Amniotic stem cell (primary cell): ENCODE data around the gene KRTAP16-1.

Source experiments
- DNase-seq: peaks from one replicate; lab custom pipeline; 2025; lab: John Stamatoyannopoulos, UW

Gene KRTAP16-1

DNA sequence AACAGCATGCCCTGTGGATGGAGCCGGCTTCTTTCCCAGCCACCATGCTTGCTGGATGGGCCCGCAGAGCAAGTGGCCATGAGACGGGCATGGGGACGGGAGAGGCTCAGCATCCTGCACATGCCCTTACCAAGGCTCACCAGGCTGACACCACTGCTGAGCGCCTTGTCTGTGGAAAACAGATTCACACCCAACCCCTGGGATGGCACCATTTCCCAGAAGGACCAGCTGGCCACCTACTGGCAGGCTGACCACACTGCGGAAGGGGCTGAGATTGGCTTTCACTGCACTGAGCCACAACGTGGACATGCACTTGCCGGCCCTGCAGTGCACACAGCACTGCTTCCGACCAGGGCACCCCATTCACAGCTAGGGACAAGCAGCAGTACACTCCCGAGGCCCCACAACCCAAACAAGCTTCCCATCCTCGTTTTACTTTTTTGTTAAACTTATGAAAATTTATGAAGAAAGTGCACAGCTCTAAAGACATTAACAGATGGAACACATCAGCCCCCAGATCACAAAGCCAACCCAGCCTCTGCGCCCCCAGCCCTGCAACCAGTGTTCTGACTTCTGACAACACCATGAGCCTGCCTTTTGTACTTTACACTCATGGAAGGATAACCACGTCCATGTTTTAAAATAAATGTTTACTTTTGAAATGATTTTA is 20.3 kb upstream of the KRTAP16-1 start:
- peak; percentile 52 for DNase-seq

- no peak for DNase-seq
These were observed 19.1 kb upstream of the KRTAP16-1 start for GRCh38 chr17:41328207-41328606.

DNA sequence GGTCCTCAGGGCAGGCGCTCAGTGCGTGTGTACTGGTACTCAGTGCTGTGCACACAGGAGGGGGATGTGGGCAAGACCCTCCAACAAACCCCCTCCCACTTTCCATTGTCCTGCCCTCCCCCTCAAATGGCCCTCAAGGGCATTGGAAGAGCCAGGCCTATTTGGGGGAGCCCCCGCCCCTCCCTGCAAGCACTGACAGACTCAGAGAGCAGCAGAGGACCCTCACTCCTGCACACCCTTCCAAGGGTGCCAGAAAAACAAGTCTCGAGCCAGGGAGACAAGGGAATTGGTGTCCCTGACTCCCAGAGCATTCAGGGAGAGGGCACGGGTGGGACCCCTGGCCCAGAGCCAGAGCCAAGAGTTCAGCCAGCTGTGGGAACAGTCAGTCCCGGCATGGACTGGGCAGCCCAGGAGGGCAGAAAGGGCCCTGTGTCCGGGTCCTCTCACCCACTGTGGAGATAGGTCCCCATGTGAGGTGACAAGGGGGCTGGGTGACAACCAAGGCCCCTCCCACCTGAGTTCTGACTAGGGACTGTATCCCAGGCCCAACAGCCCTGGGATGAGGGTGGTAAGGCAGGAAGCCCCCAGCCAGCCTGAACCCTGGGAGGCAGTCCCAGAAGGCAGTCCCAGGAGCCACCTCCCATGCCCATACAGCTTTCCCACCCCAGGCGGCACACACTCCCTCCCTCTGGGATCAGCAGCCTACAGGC is 18.5 kb upstream of the KRTAP16-1 start:
- no peak for DNase-seq

GRCh38 chr17:41326173-41327145 is 17.4 kb upstream of the KRTAP16-1 start:
- no peak for DNase-seq

DNA sequence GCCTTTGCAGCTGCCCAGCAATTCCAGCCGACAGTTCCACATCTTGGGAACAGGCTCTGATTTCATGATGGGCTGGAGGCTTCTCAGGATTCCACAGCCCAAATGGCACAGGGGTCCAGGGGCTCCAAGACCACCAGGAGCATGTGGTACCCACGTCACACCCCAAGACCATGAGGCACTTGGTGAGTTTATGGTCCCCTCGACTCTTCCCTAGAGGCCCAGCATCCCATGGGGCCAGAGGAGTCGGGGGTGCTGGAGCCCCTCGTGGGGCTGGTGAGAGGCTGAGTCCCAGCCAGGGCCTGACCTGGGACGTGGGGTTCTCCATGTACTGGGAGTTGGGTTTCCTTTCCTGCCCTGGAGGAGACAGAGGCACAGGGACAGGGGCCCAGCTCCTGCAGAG is 16.5 kb upstream of the KRTAP16-1 start:
- DNase-seq = no peak

GRCh38 chr17:41325126-41325525 is 16.0 kb upstream of the KRTAP16-1 start:
- DNase-seq = no peak

DNA sequence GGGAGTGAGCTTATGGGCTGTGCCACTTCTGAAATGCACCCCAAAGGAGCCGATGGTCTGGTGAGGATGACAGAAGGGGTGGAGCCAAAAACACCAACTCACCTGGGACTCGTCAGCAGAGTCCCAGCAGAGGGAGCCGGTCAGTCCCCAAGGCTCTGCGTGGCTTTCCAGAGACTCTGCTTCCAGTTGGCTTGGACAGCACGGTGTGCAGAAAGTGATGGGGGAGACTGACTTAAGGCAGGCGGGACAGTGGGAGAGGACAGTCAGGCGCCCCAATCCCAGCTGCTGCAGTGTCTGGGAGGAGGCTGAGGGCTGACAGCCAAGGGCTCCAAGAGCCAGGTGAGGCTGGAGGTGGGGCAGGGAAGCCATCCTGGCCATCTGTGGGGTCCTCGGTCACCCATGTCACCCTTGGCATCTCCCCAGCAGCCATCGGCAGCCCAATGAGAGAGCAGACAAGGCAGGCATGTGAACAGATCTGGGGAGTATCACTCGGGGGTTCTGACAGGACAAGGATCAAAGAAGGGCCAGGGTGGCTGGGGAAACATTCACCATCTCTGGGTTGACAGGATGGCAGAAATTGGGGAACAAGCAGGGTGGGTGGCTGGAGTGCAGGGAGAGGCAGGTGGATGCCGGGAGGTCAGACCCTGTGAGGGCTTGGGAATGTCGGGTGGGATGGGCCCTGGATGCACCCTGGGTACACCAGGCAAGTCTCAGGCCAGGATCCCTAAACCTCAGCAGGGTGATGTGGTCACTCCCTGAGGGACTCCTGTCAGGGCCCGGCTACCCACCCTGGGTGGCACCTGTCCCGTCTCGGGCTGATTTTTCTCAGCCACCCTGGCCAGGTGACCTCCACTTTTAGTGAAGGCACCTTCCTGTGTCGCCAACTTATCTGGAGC is 15.3 kb upstream of the KRTAP16-1 start:
- no peak for DNase-seq

DNA sequence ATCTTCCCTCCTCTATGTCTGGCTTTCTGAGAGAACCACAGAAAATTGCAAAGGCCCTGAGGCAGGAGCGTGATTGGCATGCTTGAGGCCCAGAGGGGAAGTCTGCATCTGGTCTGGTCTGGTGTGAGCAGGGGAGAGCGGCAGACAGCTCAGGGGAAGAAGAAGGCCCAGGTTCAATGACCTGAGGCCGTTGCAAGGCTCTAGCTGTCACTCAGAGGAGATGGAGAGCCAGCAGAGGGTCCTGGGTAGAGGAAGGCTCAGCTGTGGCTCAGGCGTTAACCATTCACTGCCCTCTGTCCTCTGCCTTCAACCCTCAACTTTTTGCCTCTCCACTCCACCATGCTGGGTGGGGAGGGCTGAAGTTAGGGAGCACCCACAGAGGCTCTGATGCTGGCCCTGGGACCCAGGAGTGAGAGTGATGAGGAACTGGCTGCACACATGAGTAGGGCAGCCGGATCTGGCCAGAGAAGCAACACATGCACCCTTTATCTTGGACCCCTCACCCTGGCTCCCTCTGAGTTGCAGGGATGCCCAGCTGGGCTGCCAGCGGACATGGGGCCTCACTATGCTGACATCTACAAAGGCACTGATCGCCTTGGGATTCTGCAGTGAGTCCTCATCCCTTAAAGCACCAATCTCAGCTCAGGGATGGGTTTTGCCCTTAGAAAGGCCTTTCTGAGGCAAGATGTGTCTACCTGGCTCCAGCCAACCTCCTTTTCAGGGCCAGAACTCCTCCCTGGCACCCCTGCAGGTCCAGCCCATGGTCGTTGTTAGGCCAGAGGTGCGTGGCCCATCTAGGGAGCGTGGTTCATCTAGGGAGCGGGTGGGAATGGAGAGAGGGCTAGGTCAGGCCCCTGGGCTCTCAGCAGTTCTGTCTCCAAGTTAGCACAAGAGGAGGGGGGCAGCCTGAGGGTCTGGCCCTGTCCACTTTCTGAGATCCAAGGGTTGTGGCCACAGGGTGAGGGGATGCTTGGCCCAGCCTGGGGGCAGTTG is 14.1 kb upstream of the KRTAP16-1 start:
- no peak for DNase-seq

GRCh38 chr17:41322094-41322902 is 13.2 kb upstream of the KRTAP16-1 start:
- peak; percentile 11 for DNase-seq

- DNase-seq = no peak
These were observed 9.1 kb upstream of the KRTAP16-1 start for GRCh38 chr17:41318231-41318630.

DNA sequence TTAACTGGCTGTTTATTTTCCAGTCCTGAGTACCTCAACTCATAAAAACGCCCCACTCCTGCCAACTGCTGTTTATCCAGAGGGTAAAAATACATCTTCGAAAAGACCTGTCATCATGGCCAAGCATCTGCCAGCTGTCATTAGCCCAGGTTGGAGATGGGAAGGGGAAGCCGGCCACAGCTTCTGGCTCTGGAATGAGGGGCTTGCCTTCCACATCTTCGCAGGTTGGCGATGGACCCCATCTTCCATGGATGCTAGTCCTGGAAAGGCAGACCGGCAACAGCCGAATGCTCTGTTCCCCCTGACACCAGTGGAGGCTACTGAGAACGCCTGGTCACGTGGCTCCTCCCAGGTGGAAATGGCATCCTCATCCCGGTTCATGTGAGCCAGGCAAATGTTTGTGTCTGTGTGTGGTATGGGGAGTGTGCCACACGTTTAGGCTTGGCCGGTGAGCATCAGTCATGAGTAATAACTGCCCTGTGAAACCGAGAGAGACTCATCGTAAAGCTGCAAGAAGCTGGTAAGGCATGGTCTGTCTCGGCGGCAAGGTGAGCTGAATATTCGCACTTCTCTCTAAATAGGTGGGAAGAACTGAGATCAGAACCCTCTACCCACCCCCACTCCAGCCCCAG is 6.8 kb upstream of the KRTAP16-1 start:
- no peak for DNase-seq

DNA sequence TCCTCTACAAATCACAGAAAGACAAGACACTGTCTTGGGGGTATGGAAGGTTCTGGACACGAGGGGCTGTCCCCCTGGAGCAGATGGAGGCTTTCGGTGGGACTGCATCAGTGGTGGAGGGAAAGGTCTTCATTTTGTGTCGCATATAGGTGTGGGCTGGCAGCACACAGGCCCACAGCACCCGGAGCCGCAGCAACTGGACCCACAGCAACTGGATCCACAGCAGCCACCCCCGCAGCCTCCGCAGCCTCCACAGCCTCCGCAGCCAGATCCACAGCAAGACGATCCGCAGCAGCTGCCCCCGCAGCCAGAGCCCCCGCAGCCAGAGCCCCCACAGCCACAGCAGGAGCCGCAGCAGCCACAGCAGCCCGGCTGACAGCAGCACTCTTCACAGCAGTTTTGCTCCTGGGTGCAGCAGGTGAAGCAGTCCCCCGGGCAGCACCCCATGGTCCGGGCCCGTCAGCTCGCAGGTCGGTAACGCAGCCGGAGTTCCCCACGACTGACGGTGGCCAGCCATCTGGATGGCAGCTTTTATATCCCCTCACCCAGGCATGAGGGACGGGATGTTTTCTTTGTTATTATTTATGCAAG is 6.2 kb upstream of the KRTAP16-1 start, which contains the start of gene KRTAP17-1:
KRTAP17-1 (minus strand) TSS at position 507 of the 591 bp plus-strand sequence; CDS start at position 447, 60 bp downstream.
- DNase-seq = no peak

GRCh38 chr17:41311111-41311510 is 2.0 kb upstream of the KRTAP16-1 start:
- DNase-seq = no peak

DNA sequence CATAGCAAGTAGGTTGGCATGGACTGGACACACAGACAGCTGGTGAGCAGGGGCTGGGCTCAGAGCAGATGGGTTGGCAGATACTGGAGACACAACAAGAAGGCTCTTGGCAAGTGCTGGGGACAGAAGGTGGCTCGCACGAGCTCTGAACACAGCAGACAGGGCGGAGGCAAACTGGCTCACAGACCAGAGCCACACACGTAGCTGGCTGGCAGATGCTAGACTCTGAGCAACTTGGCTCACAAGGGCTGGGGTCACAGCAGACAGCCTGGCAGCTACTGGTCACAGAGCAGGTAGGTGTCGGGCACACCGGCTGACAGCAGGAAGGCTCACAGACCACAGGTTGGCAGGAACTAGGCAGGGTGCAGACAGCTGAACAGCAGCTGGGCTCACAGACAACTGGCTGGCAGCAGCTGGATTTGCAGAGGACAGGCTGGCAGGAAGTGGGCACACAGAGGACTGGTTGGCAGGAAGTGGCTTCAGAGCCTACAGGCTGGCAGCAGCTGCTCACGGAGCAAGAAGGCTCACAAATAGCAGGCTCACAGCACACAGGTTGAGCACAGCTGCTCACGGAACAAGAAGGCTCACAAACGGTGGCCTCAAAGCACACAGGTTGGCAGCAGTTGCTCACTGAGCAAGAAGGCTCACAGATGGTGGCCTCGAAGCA is 725 bp downstream of the KRTAP16-1 start:
- no peak for DNase-seq

GRCh38 chr17:41307647-41308046 is 1.5 kb downstream of the KRTAP16-1 start:
- DNase-seq = no peak

GRCh38 chr17:41304091-41304490 is 5.0 kb downstream of the KRTAP16-1 start:
- DNase-seq = no peak

DNA sequence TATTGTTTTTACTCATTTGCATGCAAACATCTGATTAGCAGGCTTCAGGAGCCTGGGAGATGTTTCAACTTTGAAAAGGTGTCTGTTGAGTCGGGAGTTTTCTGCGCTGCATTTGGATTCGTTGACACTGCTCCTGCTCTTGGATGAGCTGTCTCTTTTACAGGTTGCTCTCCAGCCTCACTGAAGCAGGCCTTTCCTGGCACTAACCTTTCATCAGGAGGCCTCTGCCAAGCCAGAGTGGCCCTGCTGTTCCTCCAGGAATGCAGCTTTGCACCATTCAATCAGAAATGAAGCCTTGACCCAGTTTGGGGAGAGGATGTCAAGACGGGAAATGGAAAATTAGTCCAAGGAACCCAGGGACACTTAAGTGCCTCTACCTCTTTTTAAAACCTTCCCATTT is 6.1 kb downstream of the KRTAP16-1 start:
- DNase-seq = no peak
